ENCODE results near the gene MCTP2.

- TF ChIP-seq SIN3A (IDR thresholded peaks at IDR 0.05; ENCODE audit: borderline replicate concordance, insufficient read depth, low read length) (no peak), POLR2AphosphoS5 (IDR thresholded peaks at IDR 0.05; ENCODE audit: low read depth, low read length) (no peak), TAF1 (IDR thresholded peaks at IDR 0.05; ENCODE audit: borderline replicate concordance, insufficient read depth, low read length) (no peak)
Measured at GRCh38 chr15:94295275-94295674, 63.9 kb downstream of the MCTP2 start.
